H1 (cell line): ENCODE data around the gene NEDD4L. TPM values are rescaled to one million over a fixed set of nuclear protein-coding genes. Genes with fewer than 3 reads are reported as not detected.

Experiments used
- CEBPB ChIP-seq: IDR thresholded peaks from 2 replicates; pipeline ENCODE4 v1.6.1; 2012; ENCODE audit warnings: low read depth, low read length
- CHD7 ChIP-seq: fragments of 300-600 bp; sonication (generic); IDR thresholded peaks from 2 replicates; pipeline ENCODE4 v1.7.1; 2012; ENCODE audit warnings: low read length, moderate library complexity, mild to moderate bottlenecking, inconsistent platforms; ENCODE audit not compliant: insufficient replicate concordance
- FOSL1 ChIP-seq: IDR thresholded peaks from 2 replicates; pipeline ENCODE4 v1.6.1; 2011; ENCODE audit warnings: mild to moderate bottlenecking, low read depth, low read length, moderate library complexity; ENCODE audit not compliant: insufficient read depth
- GABPA ChIP-seq: IDR thresholded peaks from 2 replicates; pipeline ENCODE4 v1.6.1; 2011; ENCODE audit warnings: mild to moderate bottlenecking, low read length, moderate library complexity, borderline replicate concordance; ENCODE audit not compliant: insufficient read depth
- NRF1 ChIP-seq: IDR thresholded peaks from 2 replicates; pipeline ENCODE4 v1.6.1; 2011; ENCODE audit warnings: mild to moderate bottlenecking, low read depth, low read length, improper control_type of control experiment
- SAP30 ChIP-seq: fragments of 300-600 bp; sonication (generic); IDR thresholded peaks from 2 replicates; pipeline ENCODE4 v1.7.1; 2012; ENCODE audit warnings: low read length, moderate library complexity, mild to moderate bottlenecking, inconsistent platforms; ENCODE audit not compliant: insufficient read depth, insufficient replicate concordance
- polyA plus RNA-seq, 7 experiments: library from polyadenylated mRNA; depleted of rRNA in 3 of 7; stranded (reverse) in 5 of 7; unstranded in 2 of 7; fragments of >200 nt in 5 of 7; fragments of 200-250 nt in 2 of 7; gene quantifications; 1 replicate in 5 of 7; 2 replicates in 1 of 7; 4 replicates in 1 of 7; pipeline versions ENCODE4 v1.2.1 to v1.2.3, GENCODE V29; 2011 to 2013; ENCODE audit warnings: missing spikeins in 2 of 7, mixed read lengths in 2 of 7
- total RNA-seq: library from RNA; stranded (reverse); fragmentation: NEBNext Ultra II Directional; extraction: Animal tissue kit (Norgen Biotek cat#: 25700); gene quantifications from 2 replicates; pipeline ENCODE4 v1.2.1, GENCODE V29; 2021

Gene NEDD4L
- total and polyA plus RNA-seq, 2 of the 8 experiments (the other 6 are each of a cell fraction or from before 2014, with no cell fraction given), result 37.3 to 69.8 TPM

- no peak for TF ChIP-seq CHD7
- TF ChIP-seq CEBPB, result no peak
- TF ChIP-seq GABPA, result no peak
- TF ChIP-seq SAP30, result no peak
- no peak for TF ChIP-seq NRF1
- no peak for TF ChIP-seq FOSL1
These were observed 359.9 kb downstream of the NEDD4L start (continued) for GRCh38 chr18:58403799-58404455.
